K562 (cell line): Measurements from ENCODE around the gene SEC22C. TPM values are rescaled to one million over a fixed set of nuclear protein-coding genes. Genes with fewer than 3 reads are reported as not detected.

Experiments
- CXXC5 ChIP-seq: fragments of 250-450 bp; sonication (Bioruptor Pico); IDR thresholded peaks from 2 replicates; pipeline ENCODE4 v1.8.0; 2022; ENCODE audit warnings: inconsistent platforms, mild to moderate bottlenecking, moderate library complexity
- DDX20 ChIP-seq: fragments of 450-650 bp; IDR thresholded peaks from 2 replicates; pipeline ENCODE4 v1.6.1; 2016; ENCODE audit warnings: missing genetic modification characterization, low read depth, mild to moderate bottlenecking, missing compliant biosample characterization, moderate library complexity
- ILF3 ChIP-seq: fragments of 450-650 bp; IDR thresholded peaks from 2 replicates; pipeline ENCODE4 v1.6.1; 2018; ENCODE audit warnings: antibody characterized with exemption, mild to moderate bottlenecking, moderate library complexity, borderline replicate concordance
- POLR2B ChIP-seq: fragments of 450-650 bp; IDR thresholded peaks from 2 replicates; pipeline ENCODE4 v1.6.1; 2018; ENCODE audit warnings: low read depth; ENCODE audit not compliant: partially characterized antibody
- RUNX1 ChIP-seq: sonication (generic); IDR thresholded peaks from 2 replicates; pipeline ENCODE4 v1.6.1; 2016; ENCODE audit warnings: antibody characterized with exemption, low read depth
- SMARCA5 ChIP-seq: fragments of 450-650 bp; IDR thresholded peaks from 2 replicates; pipeline ENCODE4 v1.6.1; 2016
- STAG1 ChIP-seq: sonication (generic); formaldehyde crosslinking; IDR thresholded peaks from 2 replicates; pipeline ENCODE4 v1.5.0; 2020; ENCODE audit warnings: missing genetic modification reagents, borderline replicate concordance
- ZNF217 ChIP-seq: sonication (generic); formaldehyde crosslinking; IDR thresholded peaks from 2 replicates; pipeline ENCODE4 v1.8.0; 2022; ENCODE audit warnings: mild to moderate bottlenecking, missing genetic modification reagents
- polyA plus RNA-seq, 8 experiments: library from polyadenylated mRNA; depleted of rRNA in 4 of 8; stranded (reverse) in 5 of 8; unstranded in 3 of 8; fragments of >200 nt; fragmentation: Nextera tagmentation in 2 of 8; fragmentation: Illumina TruSeq in 1 of 8; extraction: Ambion mirVana in 2 of 8; extraction: Trizol in 1 of 8; gene quantifications; 2 replicates each; pipeline versions ENCODE4 v1.2.1 to v1.2.3, GENCODE V29; 2011 to 2014; ENCODE audit warnings: inconsistent platforms in 1 of 8, missing spikeins in 1 of 8
- total RNA-seq, 7 experiments: library from RNA; depleted of rRNA in 6 of 7; stranded (reverse); fragments of >200 nt in 6 of 7; fragmentation: Illumina TruSeq in 2 of 7; extraction: Trizol in 2 of 7; gene quantifications; 2 replicates each; pipeline versions ENCODE4 v1.2.1 to v1.2.3, GENCODE V29; 2011 to 2021; ENCODE audit warnings: low replicate concordance in 1 of 7
- TF ChIP-seq, protein P1 (sequence below): sonication (generic); formaldehyde crosslinking; IDR thresholded peaks from 2 replicates; pipeline ENCODE4 v1.8.0; 2022; ENCODE audit warnings: mild to moderate bottlenecking, missing genetic modification reagents
- TF ChIP-seq, protein P2 (sequence below): sonication (generic); formaldehyde crosslinking; IDR thresholded peaks from 2 replicates; pipeline ENCODE4 v1.4.0; 2020; ENCODE audit warnings: mild to moderate bottlenecking, missing genetic modification reagents
- TF ChIP-seq, protein P3 (sequence below): fragments of 450-650 bp; IDR thresholded peaks from 2 replicates; pipeline ENCODE4 v1.7.1; 2018; ENCODE audit warnings: mild to moderate bottlenecking, low read depth; ENCODE audit not compliant: partially characterized antibody

SEC22C gene
- total and polyA plus RNA-seq, 9 of the 15 experiments (the other 6 are each of a cell fraction or from before 2014, with no cell fraction given): 35.6 to 68.4 (median 50.7) TPM

DNA sequence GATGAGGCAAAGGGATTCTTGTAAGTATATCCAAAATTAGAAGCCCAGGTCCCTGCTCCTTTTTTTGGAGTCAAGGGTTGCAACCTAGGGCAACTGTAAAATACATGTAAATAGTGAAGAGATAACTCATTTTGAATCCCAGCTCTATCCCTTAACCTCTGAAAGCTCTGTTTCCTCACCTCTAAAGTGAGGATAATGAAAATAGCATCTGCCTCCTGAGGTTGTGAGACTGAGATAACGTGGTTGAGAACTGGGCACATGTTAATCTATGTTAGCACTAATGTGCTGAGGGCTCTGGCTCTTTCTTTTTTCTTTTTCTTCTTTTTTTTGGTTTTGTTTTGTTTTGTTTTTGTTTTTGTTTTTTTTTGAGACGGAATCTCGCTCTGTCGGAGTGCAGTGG lies 13.9 kb upstream of the SEC22C start (continued):
- TF ChIP-seq DDX20 (tag) (no peak), SMARCA5 (no peak), CXXC5 (no peak), ZNF217 (CRISPR knock-in tag) (no peak), ILF3 (no peak), STAG1 (CRISPR knock-in tag) (no peak), RUNX1 (no peak), POLR2B (peak; percentile 42)
- TF ChIP-seq, protein P1, sequence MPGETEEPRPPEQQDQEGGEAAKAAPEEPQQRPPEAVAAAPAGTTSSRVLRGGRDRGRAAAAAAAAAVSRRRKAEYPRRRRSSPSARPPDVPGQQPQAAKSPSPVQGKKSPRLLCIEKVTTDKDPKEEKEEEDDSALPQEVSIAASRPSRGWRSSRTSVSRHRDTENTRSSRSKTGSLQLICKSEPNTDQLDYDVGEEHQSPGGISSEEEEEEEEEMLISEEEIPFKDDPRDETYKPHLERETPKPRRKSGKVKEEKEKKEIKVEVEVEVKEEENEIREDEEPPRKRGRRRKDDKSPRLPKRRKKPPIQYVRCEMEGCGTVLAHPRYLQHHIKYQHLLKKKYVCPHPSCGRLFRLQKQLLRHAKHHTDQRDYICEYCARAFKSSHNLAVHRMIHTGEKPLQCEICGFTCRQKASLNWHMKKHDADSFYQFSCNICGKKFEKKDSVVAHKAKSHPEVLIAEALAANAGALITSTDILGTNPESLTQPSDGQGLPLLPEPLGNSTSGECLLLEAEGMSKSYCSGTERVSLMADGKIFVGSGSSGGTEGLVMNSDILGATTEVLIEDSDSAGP (CRISPR knock-in tag): no peak
- TF ChIP-seq, protein P2, sequence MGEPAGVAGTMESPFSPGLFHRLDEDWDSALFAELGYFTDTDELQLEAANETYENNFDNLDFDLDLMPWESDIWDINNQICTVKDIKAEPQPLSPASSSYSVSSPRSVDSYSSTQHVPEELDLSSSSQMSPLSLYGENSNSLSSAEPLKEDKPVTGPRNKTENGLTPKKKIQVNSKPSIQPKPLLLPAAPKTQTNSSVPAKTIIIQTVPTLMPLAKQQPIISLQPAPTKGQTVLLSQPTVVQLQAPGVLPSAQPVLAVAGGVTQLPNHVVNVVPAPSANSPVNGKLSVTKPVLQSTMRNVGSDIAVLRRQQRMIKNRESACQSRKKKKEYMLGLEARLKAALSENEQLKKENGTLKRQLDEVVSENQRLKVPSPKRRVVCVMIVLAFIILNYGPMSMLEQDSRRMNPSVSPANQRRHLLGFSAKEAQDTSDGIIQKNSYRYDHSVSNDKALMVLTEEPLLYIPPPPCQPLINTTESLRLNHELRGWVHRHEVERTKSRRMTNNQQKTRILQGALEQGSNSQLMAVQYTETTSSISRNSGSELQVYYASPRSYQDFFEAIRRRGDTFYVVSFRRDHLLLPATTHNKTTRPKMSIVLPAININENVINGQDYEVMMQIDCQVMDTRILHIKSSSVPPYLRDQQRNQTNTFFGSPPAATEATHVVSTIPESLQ (CRISPR knock-in tag): no peak
- TF ChIP-seq, protein P3, sequence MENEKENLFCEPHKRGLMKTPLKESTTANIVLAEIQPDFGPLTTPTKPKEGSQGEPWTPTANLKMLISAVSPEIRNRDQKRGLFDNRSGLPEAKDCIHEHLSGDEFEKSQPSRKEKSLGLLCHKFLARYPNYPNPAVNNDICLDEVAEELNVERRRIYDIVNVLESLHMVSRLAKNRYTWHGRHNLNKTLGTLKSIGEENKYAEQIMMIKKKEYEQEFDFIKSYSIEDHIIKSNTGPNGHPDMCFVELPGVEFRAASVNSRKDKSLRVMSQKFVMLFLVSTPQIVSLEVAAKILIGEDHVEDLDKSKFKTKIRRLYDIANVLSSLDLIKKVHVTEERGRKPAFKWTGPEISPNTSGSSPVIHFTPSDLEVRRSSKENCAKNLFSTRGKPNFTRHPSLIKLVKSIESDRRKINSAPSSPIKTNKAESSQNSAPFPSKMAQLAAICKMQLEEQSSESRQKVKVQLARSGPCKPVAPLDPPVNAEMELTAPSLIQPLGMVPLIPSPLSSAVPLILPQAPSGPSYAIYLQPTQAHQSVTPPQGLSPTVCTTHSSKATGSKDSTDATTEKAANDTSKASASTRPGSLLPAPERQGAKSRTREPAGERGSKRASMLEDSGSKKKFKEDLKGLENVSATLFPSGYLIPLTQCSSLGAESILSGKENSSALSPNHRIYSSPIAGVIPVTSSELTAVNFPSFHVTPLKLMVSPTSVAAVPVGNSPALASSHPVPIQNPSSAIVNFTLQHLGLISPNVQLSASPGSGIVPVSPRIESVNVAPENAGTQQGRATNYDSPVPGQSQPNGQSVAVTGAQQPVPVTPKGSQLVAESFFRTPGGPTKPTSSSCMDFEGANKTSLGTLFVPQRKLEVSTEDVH: no peak
- TF ChIP-seq, all 486 proteins: peak for 9
